Colon (tissue), 2 donors: Measurements from ENCODE around the gene IKZF4.

ENCODE experiments used
- FAIRE-seq: peaks from 2 replicates; lab custom pipeline; 2012; peaks lifted over from hg19 to GRCh38; lab: Jason Lieb, UNC
- donor health status: control.
- donor health status: control.

IKZF4 gene

DNA sequence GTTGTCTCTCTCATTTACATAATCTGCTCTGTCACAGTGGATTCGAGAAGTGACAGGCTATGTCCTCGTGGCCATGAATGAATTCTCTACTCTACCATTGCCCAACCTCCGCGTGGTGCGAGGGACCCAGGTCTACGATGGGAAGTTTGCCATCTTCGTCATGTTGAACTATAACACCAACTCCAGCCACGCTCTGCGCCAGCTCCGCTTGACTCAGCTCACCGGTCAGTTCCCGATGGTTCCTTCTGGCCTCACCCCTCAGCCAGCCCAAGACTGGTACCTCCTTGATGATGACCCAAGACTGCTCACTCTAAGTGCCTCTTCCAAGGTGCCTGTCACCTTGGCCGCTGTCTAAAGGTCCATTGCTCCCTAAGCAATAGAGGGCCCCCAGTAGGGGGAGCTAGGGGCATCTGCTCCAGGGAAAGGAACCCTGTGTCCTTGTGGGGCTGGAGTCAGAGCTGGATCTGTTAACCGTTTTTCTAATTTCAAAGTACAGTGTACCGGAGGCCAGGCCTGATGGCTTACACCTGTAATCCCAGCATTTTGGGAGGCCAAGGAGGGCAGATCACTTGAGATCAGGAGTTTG, 64.2 kb downstream of the IKZF4 start:
- FAIRE-seq = no peak

DNA sequence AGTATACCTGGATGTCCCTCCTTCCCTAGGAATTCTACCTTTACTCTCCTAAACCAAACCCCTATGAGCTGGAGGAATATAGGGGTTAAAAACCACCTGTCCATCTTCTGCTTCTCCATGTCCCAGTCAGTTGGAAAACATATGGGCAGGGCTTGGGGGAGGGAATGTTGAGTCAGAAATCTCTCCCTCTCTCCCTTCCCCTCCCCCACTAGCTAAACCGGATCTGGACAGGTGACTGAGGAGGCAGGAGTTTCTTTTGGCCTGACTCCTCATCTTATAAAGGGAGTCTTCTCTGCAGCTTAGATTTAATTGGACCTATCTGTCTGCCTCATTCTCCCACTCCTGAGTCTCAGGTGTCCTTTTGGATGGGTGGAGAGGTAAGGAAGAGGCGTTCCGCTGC, 65.3 kb downstream of the IKZF4 start:
- FAIRE-seq = no peak

DNA sequence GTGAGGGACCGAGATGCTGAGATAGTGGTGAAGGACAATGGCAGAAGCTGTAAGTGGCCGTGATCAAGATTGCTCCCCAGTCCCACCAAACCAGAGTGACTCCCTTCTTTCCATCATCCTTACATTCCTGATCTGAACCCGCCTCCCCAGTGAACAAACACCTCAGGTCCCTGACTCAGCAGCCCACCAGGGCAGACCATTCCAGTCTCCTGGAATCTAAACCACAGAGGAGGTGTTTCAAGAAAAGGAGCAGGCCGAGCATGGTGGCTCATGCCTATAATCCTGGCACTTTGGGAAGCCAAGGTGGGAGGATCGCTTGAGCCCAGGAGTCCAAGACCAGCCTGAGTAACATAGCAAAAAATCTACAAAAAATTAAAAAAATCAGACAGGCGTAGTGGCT, 65.8 kb downstream of the IKZF4 start:
- no peak for FAIRE-seq

DNA sequence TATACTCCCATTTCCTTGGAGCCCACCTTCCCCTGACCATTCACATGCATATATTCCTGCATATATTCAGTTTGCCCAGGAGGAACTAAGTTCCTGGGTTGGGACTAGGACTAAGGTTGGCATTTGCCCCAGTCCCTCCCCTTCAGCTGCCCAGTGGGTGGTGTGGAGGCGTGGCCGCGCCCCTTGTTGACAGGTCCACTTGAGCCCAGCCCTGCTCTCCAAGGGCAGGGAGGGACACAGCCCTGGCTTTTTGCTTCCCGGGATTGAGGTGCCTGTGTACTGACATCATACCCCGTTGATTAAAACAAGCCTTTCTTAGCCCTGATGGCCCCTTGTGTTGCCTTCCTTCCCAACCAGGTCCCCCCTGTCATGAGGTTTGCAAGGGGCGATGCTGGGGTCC, 66.4 kb downstream of the IKZF4 start:
- FAIRE-seq = no peak
